Muscle layer of duodenum (tissue), 2 donors: ENCODE measurements around the gene SBF1.

Source experiments
- H3K27ac ChIP-seq: one replicate; pipeline ENCODE4 v1.7.0; 2013; ENCODE audit warnings: mild to moderate bottlenecking, low read length
- H3K27me3 ChIP-seq: one replicate; pipeline ENCODE4 v1.7.0; 2013; ENCODE audit warnings: low read depth, mild to moderate bottlenecking, control low read depth, low read length
- H3K36me3 ChIP-seq, 2 donors: one replicate each; pipeline ENCODE4 v1.7.0; 2013; ENCODE audit warnings: low read length in 2 of 2, control low read depth in 1 of 2, mild to moderate bottlenecking in 1 of 2; ENCODE audit not compliant: insufficient read depth in 2 of 2, control insufficient read depth in 1 of 2
- H3K4me1 ChIP-seq, 2 donors: one replicate each; pipeline ENCODE4 v1.7.0; 2013; ENCODE audit warnings: low read length in 2 of 2, mild to moderate bottlenecking in 2 of 2, control low read depth in 1 of 2, moderate library complexity in 1 of 2; ENCODE audit not compliant: insufficient read depth in 2 of 2, control insufficient read depth in 1 of 2
- H3K4me3 ChIP-seq, 2 donors: one replicate each; pipeline ENCODE4 v1.7.0; 2013; ENCODE audit warnings: low read length in 2 of 2, low read depth in 1 of 2, mild to moderate bottlenecking in 1 of 2
- H3K9me3 ChIP-seq, 2 donors: one replicate each; pipeline ENCODE4 v1.7.0; 2013; ENCODE audit warnings: low read length in 2 of 2, control low read depth in 1 of 2, mild to moderate bottlenecking in 1 of 2; ENCODE audit not compliant: control insufficient read depth in 1 of 2
- donor health status: healthy.

The SBF1 gene

GRCh38 chr22:50445071-50445879 lies 29.6 kb downstream of the SBF1 start:
- H3K36me3 ChIP-seq, result peaks cover 3 to 65% of the 10 kb centered on the region in 2 donors
- H3K9me3 ChIP-seq, result no peaks in the 10 kb centered on the region
- no peak overlapping the region for H3K4me3 ChIP-seq
- peaks cover 0 to 13% of the 10 kb centered on the region in 2 donors for H3K4me1 ChIP-seq
- no peaks in the 10 kb centered on the region for H3K27me3 ChIP-seq
- H3K27ac ChIP-seq, result no peak overlapping the region

DNA sequence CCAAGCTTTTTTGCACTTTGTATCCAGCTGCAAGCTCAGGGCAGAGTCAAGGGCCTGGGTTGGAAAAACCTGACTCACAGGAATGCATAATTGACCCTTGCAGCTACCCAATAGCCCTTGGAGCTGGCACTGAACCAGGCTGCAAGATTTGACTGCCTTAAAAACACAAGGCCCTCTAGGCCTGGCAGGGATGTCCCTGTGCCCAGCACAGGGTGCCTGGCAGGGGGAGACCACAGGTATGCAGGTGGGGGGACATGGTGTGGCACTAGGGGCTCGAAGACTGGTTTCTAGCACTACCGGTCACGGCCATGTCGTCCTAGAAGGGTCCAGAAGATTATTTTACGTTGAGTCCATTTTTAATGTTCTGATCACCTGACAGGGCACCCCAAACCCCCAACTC lies 30.2 kb downstream of the SBF1 start:
- Histone ChIP-seq H3K36me3 (peaks cover 3 to 65% of the 10 kb centered on the region in 2 donors), H3K4me1 (peaks cover 0 to 13% of the 10 kb centered on the region in 2 donors), H3K27me3 (no peaks in the 10 kb centered on the region), H3K27ac (no peak overlapping the region), H3K9me3 (no peaks in the 10 kb centered on the region), H3K4me3 (no peak overlapping the region)

DNA sequence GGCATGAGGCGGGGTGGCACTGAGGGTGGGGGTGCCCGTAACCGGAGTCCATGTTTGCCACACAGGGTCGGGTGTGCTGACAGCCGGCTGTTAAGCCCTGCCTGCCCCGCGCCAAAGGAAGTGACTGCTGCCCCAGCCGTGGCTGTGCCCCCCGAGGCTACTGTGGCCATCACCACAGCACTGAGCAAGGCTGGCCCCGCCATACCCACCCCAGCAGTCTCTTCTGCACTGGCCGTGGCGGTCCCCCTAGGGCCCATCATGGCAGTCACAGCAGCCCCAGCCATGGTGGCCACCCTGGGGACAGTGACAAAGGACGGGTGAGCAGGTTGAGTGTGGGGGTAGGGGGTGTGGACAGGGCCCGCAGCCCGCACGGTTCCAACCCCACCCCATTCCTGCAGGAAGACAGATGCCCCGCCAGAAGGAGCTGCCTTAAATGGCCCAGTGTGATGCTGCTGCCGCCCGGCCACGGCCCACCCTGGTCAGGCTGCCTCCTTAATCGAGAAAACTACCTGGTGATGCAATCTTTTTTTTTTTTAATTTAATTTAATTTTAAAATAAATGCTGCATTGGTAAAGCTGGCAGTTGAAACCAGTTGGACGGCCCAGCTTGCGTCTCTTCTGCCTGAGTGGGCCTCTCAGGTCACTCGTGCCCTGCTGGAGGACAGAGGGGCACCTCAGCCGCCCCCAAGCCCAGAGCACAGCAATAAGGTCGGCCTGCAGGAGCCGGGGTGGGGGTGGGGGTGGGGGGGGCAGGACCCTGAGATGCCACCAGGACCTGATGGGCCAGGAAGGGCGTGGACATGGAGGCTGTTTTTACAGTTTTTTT lies 30.8 kb downstream of the SBF1 start:
- Histone ChIP-seq H3K9me3 (no peaks in the 10 kb centered on the region), H3K4me3 (no peak overlapping the region), H3K36me3 (peaks cover 3 to 65% of the 10 kb centered on the region in 2 donors), H3K4me1 (peaks cover 0 to 13% of the 10 kb centered on the region in 2 donors), H3K27ac (no peak overlapping the region), H3K27me3 (no peaks in the 10 kb centered on the region)

DNA sequence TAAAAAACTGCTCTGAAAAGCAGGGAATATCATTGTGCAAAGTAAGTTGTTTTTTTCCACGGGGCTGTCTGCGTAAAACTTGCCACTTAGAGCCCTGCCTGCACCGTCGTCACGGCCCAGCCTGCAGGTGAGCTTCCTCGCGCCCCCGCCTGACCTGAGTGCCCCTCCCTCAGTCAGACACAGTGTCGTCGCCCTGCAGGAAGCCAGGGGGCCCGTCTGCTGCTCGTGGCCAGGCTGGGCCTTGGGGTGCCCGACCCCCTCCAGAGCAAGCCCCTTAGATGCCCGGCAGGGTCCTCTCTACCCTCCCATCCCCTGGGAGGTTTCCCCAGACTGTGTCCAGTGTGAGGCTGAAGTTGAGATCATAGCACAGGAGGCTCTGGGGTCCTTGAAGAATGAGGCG lies 31.6 kb downstream of the SBF1 start:
- Histone ChIP-seq H3K9me3 (no peaks in the 10 kb centered on the region), H3K27me3 (no peaks in the 10 kb centered on the region), H3K4me1 (peaks cover 0 to 13% of the 10 kb centered on the region in 2 donors), H3K4me3 (no peak overlapping the region), H3K36me3 (peaks cover 3 to 65% of the 10 kb centered on the region in 2 donors), H3K27ac (no peak overlapping the region)

DNA sequence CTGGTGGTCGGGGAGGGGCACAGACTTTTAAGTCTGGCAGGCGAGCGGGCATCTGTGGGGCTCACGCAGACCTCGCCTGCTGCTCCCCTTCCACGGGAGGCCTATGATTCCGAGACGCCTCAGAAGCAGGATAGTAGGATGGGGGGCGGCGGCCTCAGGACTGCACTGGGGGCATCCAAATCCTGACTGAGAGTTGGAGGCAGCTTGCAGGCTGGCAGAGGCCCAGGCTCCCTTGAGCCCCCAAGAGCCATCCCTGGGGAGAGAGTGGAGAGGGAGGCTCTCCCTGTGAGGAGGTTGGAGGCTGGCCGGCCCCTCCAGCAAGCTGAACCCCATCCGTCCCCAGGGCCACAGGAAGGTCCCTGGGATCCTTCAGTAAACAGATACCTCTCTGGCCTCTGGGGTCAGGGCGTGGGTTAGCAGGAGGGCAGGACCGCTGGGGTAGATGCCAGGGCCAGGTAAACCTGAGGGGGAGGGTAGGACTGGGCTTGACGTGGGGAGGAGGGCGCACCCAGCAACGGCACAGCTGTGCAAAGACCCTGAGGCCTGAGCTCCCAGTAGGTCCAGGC lies 33.3 kb downstream of the SBF1 start:
- peaks cover 0 to 65% of the 10 kb centered on the region in 2 donors for H3K36me3 ChIP-seq
- no peak overlapping the region for H3K27ac ChIP-seq

DNA sequence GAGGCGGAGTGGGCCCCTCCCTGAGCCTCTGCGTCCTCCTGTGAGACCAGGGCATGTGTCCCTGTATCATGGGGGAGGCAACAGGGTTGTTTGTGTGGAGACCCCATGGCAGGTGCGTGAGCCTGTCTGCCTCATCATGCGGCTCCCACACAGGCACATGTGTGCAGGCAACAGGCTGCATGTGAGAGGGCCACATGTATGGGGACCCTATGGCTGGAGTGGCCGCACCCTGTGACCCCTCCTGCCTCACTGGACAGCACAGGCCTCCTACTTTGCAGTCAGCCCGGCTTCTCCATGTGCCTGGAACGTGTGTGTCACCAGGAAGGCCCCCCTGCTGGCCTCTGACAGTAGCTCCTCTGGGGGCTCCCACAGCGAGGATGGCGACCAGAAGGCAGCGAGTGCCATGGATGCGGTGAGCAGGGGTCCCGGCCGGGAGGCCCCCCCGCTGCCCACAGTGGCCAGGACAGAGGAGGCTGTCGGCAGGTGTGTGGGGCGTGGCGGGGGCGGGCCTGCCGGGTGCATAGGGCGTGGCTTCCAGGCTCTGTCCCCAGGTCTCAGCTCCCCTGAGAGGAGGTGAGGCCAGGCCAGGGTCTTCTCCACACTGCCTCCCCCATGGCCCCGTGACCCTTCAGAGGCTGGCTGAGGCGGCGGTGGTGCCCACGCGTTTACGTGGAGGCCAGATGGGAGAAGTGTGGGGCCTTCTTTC lies 34.1 kb downstream of the SBF1 start:
- H3K9me3 ChIP-seq, result no peaks in the 10 kb centered on the region
- no peak overlapping the region for H3K27ac ChIP-seq
- H3K4me1 ChIP-seq, result peaks cover 0 to 13% of the 10 kb centered on the region in 2 donors
- peaks cover 4 to 65% of the 10 kb centered on the region in 2 donors for H3K36me3 ChIP-seq
- no peak overlapping the region for H3K4me3 ChIP-seq
- no peaks in the 10 kb centered on the region for H3K27me3 ChIP-seq

More for the DNA sequence above, 33.3 kb downstream of the SBF1 start:
- H3K4me1 ChIP-seq, result peaks cover 0 to 13% of the 10 kb centered on the region in 2 donors
- H3K4me3 ChIP-seq, result no peak overlapping the region
- H3K9me3 ChIP-seq, result no peaks in the 10 kb centered on the region
- no peaks in the 10 kb centered on the region for H3K27me3 ChIP-seq

DNA sequence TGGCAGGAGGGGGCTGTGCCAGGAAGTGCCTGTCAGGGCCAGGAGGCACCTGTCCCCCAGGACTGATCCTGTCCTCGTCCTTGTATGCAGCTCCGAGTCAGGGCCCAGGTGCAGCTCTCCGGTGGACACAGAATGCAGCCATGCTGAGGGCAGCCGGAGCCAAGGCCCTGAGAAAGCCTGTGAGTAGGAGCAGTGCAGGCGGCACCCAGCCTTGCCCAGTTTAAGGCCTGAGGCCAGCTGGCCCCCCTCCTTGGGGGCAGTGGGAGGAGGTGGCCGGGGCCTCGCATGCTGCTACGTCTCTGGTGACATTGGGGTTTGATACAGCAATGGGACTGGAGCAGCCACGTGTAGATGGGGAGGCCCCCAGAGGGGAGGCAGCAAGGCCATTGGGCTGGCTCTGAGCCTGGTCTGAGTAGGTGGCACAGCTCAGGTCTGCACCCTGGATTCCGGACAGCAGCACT lies 34.9 kb downstream of the SBF1 start:
- Histone ChIP-seq H3K4me1 (peaks cover 0 to 11% of the 10 kb centered on the region in 2 donors), H3K9me3 (no peaks in the 10 kb centered on the region), H3K27ac (no peak overlapping the region)

GRCh38 chr22:50439314-50439870 lies 35.4 kb downstream of the SBF1 start:
- no peak overlapping the region for H3K27ac ChIP-seq
- H3K27me3 ChIP-seq, result no peaks in the 10 kb centered on the region
- H3K36me3 ChIP-seq, result peaks cover 10 to 75% of the 10 kb centered on the region in 2 donors
- no peaks in the 10 kb centered on the region for H3K9me3 ChIP-seq
- H3K4me3 ChIP-seq, result no peak overlapping the region
- peaks cover 0 to 6% of the 10 kb centered on the region in 2 donors for H3K4me1 ChIP-seq

More for the DNA sequence above, 34.9 kb downstream of the SBF1 start:
- H3K4me3 ChIP-seq, result no peak overlapping the region
- no peaks in the 10 kb centered on the region for H3K27me3 ChIP-seq
- H3K36me3 ChIP-seq, result peaks cover 10 to 73% of the 10 kb centered on the region in 2 donors

GRCh38 chr22:50438305-50439275 lies 36.2 kb downstream of the SBF1 start:
- Histone ChIP-seq H3K27me3 (no peaks in the 10 kb centered on the region), H3K4me1 (no peaks in the 10 kb centered on the region), H3K4me3 (no peak overlapping the region), H3K27ac (no peak overlapping the region), H3K9me3 (no peaks in the 10 kb centered on the region), H3K36me3 (peaks cover 10 to 75% of the 10 kb centered on the region in 2 donors)
